GM12873 (cell line): ENCODE data around the gene RPTOR.

ENCODE experiments used
- TF ChIP-seq, protein P1 (sequence below): IDR thresholded peaks from 2 replicates; pipeline ENCODE4 v1.5.1; 2012; ENCODE audit warnings: low read depth, mild to moderate bottlenecking, moderate library complexity, low read length, control low read depth; ENCODE audit not compliant: insufficient read depth; ENCODE audit errors: missing control alignments

The RPTOR gene

DNA sequence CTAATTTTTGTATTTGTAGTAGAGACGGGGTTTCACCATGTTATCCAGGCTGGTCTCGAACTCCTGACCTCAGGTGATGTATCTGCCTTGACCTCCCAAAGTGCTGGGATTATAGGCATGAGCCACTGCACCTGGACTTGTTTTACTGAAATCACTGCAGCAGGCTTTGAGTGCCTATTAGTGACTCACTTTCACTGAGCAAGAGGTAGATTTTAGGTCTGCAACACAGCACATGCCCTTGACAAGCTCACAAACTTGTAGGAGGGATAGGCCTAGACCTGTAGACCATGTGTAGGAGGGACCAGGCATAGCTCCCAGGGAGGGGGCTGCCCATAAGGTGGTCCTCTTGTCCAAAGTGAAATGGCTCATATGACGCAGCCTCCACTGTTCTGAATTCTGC lies 27.0 kb upstream of the RPTOR start:
- TF ChIP-seq, protein P1, sequence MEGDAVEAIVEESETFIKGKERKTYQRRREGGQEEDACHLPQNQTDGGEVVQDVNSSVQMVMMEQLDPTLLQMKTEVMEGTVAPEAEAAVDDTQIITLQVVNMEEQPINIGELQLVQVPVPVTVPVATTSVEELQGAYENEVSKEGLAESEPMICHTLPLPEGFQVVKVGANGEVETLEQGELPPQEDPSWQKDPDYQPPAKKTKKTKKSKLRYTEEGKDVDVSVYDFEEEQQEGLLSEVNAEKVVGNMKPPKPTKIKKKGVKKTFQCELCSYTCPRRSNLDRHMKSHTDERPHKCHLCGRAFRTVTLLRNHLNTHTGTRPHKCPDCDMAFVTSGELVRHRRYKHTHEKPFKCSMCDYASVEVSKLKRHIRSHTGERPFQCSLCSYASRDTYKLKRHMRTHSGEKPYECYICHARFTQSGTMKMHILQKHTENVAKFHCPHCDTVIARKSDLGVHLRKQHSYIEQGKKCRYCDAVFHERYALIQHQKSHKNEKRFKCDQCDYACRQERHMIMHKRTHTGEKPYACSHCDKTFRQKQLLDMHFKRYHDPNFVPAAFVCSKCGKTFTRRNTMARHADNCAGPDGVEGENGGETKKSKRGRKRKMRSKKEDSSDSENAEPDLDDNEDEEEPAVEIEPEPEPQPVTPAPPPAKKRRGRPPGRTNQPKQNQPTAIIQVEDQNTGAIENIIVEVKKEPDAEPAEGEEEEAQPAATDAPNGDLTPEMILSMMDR: no peak

DNA sequence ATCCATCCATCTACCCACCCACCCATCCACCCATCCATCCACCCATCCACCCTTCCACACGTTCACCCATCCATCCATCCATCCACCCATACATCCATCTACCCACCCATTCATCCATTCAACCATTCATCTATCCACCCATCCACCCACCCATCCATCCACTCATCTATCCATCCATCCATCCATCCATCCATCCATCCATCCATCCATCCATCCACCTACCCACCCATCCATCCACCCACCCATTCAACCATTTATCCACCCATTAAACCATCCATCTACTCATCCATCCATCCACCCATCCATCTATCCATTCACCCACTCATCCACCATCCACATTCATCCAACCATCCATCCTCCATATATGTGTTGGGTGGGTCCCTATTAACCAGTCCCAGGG lies 26.2 kb upstream of the RPTOR start:
- TF ChIP-seq, protein P1: no peak

DNA sequence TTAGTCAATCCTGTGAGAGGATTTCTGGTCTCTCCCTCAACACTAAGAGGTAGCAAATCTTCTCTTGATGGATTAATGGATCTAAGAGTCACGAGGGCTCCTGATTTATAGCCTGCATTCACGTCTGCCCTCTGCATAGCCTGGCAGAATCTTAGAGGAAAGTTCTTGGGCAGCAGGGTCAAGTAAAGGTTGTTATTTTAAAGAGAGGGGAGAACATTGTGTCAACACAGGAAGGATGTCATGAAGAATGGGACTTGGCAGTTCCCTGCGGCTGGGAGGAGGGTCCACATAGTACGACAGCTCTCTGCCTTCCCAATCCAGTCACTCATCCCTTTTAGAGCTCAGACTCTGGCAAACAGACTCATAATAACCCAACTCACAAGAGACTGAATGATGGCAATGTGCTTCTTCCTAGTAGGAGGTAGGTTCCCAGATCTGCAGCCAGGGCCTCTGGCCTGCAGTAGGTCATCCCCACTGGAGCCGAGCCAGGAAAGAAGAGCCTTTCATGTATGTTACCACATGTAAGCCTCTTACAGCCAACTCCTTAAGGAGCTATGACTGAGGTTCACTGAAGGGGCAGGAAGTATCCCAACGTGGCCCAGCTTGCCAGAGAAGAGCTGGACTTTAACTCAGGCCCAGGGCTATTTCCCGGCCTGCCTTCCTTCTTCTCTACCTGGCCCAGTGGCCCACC lies 25.4 kb upstream of the RPTOR start:
- TF ChIP-seq, protein P1: no peak

DNA sequence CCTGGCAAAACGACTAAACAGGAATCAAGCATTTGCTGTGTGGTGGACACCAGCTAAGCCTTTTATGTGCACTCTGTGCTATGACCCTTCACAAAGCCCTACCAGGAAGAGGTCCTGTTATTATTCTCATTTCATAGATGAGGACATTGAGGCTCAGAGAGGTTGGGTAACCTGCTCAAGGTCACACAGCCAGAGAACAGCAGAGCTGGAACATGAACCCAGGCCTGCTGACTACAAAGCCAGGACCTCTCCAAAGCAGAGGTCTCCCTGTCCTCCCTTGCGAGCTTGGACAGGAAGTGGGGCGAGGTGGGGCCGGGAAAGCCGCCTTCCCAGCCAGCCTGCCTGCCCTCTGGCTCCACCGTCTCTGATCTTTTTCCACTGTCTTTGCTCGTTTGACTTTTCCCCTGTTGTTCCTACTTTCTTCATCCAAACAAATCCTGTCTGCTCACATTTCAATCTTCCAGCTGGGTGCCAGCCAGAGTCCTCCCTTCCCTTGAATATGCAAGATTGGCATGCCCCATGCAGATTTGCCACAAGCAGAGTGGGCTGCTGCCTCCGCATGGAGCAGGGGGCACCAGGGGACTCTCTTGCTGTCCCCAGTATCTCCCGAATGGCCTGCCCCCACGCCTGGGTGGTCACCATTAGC lies 23.7 kb upstream of the RPTOR start:
- TF ChIP-seq, protein P1: no peak

DNA sequence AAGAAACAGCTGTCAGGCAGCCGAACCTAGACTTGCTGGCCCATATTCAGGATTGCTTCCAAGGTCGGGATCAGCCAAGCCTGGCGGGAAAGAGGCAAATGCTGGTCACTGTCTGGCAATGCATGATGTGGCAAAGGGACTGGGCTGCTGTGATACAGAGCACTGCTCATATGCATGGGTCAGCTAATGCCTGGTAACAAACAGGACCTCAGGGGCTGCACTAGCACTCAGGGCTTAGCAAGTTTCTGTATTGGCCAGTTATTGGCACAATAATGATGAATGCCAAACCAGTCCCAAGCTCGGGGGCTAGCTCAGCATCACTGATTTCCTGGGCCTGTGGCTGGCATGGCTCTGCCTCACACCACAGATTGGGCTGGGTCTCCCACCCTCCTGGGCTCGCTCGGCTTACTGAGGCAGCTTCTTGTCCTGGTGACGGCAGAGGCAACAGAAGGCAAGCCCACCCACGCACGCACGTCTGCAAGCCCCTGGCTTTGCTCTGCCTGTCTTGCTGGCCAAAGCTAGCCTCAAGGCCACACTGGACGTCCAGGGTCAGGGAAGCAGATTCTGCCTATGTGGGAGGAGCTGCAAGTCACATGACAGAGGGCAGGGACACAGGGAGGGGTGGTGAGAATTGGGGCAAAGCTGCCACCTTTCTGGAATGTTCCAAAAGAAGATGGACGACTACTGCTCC lies 21.4 kb upstream of the RPTOR start:
- TF ChIP-seq, protein P1: no peak

DNA sequence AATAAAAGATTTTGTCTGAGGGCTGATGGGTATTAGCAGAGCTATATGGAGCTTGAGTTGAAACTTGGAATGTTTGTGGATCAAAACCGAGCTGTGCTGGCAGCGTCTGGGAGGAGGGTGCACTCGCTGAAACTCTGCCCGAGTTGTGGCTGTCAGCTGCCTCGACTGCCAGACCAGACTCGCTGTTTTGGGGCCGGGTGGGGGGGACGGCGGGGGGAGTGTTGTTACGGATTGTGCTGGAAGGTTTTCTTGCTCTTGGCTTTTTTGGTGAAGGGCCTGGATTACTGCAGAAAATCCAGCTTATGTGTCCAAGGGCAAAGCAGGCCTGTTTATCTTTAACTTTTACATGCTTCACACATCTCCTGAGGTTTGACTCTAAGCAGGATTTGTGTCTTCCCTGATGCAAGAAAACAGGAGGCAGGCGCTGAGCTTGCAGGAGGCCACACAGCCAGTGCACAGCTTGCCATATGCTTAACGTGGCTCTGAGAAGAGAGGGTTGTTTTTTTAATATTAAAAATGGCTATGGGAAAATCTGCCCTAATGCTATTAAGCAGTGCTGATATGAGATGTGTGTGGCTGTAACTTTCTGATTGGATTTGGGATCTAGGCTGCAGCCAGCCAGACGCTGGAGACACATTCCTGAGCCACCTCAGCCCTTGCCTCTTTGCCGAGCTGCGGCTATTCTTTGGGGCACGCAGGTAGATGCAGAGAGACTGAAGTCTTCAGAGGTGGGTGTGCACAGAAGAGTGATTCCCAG lies 20.5 kb upstream of the RPTOR start:
- TF ChIP-seq, protein P1: no peak
